Left lobe of liver (tissue), 2 donors: ENCODE data around the gene CNOT6L. TPM values are rescaled to one million over a fixed set of nuclear protein-coding genes. Genes with fewer than 3 reads are reported as not detected.
"Not testable (repeated sequence)": the region's sequence is repeated elsewhere in the genome, so short reads cannot be mapped to it uniquely, and the experiment has no call there.

ENCODE experiments used
- ATAC-seq: fragments of 200-7000 bp; cut with Tn5 transposase; one replicate; pipeline ENCODE4 v1.9.1; 2020; ENCODE audit warnings: mild to moderate bottlenecking, moderate library complexity
- DNase-seq: peaks from one replicate; pipeline ENCODE4 v3.0.0-alpha.2; 2020; ENCODE audit warnings: low spot score
- total RNA-seq: library from RNA; stranded (reverse); gene quantifications from one replicate; pipeline ENCODE4 v1.2.1, GENCODE V29; 2021
- donor health status: DM: no; HTN: no; CAD: no; lungs with moderate emphysema.
- donor health status: DM: no; HTN: yes; CAD: no.

Gene CNOT6L
- total RNA-seq: 20.5 TPM

DNA sequence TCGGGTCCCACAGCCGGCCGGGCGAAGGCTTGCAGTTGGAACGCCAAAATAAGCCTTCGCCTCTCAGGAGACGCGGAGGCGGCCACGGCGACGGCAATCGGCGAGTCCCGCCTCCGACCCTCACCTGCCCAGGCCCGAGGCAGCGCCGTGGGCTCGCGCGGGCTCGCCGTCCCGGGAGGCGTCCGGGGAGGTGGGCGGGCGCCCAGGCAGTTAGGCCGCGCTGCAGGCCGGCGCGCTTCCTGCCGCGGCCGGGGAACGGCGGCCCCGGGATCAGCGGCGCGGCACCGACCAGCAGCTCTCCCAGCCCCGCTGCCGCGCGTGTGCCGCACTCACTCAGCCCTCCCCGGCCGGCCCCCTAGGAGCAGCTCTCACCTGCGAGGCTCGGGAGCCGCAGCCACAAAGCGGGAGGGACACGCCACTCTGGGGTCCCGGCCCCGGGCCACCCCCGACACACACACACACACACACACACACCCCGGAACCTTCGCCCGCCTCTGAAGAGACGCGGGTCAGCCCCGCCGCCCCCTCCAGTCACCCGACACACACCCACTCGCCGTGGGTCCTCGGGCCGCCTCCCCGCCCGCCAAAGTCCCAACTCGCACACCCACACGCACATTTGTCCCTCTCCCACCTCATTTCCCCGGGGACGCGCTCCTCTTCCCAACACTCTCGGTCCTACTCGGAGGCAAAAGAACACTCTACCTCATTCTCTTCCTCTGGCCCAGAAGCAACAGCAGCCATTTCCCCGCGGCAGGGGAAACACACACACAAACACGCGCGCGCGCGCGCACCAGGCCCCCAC lies at the start of gene CNOT6L:
TSS of gene CNOT6L (minus strand) at position 767 of the 802 bp plus-strand sequence. CDS start at position 707, 60 bp downstream.
- peak; percentile 73 for ATAC-seq
- DNase-seq: peak; percentile 82

DNA sequence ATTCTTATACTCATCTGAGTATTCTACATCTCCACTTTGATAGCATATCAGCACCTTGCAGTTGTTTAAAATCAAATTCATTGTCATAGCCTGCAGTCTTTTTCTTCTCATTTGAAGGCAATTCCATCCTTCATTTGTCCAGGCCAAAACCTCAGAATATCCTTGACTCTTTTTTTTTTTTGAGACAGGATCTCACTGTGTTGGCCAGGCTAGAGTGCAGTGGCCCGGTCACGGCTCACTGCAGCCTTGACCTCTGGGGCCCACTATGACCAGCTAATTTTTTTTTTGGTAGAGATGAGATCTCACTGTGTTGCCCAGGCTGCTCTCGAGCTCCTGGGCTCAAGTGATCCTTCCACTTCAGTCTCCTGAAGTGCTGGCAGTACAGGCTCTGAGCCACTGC lies 46.1 kb upstream of the CNOT6L start:
- no peak for ATAC-seq

DNA sequence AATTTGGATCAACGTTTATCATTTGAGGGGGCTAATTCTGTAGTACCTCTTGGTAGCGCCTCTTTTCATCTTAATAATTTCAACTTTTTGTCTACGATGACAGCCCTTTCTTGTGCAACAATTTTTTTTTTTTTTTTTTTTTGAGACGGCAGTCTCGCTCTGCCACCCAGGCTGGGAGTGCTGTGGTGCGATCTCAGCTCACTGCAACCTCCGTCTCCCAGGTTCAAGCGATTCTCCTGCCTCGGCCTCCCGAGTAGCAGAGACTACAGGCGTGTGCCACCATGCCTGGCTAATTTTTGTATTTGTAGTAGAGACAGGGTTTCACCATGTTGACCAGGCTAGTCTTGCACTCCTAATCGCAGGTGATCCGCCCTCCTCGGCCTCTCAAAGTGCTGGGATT lies 44.2 kb upstream of the CNOT6L start:
- not testable (repeated sequence) for DNase-seq, ATAC-seq

More for the DNA sequence above, 46.1 kb upstream of the CNOT6L start:
- no peak for DNase-seq

DNA sequence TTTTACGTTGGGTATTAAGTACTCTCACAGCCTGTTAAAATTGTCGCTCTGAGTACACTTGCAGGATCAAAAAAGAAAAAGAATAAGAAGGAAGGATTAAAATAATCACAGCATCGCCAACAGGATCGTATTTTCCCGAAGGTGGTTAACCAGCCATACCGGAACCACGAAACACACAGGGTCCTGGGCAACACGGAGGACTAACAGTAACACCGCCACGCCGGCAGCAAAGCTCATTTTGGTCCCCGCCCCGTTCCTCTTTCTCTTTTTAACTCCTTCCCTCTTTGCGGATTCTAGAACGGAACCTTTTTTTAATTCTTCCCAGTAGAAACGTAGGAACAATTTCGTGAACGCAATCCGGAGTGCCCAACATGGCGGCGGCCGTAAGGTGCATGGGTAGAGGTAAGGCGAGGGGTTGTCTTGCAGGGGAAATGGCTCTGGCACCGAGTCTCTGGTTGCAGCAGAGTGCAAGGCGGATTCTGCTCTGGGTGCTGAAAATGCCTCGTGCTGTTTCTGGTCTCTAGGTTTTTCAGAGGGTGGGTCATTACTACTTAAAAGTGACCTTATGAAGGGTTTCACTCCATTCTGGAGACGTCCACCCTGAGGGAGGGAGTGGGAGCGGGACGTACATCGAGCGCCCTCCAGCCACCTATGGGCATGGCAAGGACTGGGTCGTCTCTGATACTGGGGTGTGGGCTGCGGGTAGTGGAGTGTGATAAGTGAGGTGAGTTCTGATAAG lies 43.5 kb upstream of the CNOT6L start, which contains the start of gene MRPL1:
TSS of gene MRPL1 (plus strand) at position 353 of the 739 bp plus-strand sequence. CDS start at position 372, 19 bp downstream.
- peak; percentile 90 for DNase-seq
- ATAC-seq: peak; percentile 97

DNA sequence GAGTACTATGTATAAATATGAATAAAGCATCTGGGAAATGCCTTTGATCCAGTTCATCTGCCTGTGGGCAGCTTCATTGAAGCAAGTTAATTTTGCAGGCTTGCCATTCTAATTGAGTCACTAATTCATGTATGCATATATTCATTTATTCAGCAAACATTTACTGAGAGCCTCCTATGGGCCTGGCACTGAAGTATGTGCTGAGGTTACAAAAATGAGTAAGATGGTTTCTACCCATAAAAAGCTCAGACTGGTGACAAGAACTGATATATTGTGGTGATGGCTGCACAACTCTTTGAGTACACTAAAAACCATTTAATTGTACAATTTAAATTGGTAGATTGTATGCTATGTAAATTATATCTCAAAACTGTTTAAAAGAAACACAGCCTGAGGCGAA lies 42.3 kb upstream of the CNOT6L start:
- DNase-seq: no peak
- ATAC-seq: no peak

DNA sequence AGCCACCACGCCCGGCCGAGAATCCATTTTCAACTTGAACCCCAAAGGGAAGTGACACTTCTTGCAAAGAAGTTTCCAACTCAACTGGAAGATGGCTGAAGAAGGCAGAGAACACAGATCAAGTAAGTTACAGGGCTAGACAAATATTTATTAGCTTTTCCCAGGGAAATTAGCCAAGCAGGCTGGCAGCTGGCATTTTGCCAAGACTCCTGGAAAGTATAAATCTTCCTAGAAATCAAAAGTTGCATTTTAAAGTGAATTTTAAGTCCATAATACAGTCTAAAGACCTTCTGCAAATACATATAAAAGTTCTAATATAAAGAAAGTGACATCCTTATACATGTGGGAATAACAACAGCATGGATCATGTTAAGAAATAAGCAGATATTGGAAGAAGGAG lies 40.1 kb upstream of the CNOT6L start:
- DNase-seq (no peak), ATAC-seq (no peak)

DNA sequence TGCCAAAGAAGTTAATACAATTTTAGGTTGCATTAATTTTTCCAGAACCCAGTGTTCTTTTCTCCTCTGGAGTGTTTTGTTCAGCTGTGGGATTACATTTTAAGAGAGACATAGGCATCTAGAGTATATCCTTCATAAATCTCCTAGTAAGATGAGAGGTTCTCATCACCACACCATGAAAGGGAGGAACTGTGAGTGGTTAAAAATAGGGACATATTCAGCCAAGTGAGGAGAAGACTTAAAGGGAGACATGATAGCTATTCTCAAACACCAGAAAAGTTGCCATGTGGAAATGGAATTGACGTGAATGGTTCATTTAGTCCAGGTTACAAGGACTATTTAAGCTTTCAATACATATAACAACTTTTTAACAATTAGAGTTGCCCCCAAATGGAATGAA lies 37.0 kb upstream of the CNOT6L start:
- no peak for ATAC-seq
- no peak for DNase-seq

DNA sequence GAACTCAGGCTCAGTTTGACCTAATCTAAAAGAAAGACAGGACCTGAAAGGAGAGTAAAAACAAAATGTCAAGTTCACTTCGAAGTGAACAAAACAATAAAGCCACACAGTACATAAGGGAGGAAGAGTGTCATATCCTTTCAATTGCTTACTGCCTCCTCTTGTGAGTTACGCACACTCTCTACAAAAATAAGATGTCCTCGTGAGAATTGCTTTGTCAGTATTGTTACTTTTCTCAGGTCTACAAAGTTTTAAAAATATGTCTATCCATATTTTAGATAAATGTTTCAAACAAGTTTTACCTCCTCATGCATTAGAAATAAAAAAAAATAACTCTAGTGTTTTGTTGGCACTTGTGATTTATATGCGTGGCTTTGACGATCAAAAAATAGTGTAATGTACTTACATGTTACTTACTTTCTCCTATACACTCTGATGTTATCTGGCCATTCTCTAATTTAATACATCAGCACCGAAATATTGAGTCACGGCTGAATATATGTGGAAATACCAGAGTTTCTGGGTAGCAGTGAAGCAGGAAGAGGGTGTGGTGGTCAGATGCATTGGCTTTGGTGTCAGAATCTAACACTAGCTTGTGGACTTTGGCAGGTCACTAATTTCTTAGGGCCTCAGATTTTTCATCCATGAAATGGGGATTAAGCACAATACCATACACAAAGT lies 35.4 kb upstream of the CNOT6L start:
- DNase-seq: no peak
- peak; percentile 41 for ATAC-seq

DNA sequence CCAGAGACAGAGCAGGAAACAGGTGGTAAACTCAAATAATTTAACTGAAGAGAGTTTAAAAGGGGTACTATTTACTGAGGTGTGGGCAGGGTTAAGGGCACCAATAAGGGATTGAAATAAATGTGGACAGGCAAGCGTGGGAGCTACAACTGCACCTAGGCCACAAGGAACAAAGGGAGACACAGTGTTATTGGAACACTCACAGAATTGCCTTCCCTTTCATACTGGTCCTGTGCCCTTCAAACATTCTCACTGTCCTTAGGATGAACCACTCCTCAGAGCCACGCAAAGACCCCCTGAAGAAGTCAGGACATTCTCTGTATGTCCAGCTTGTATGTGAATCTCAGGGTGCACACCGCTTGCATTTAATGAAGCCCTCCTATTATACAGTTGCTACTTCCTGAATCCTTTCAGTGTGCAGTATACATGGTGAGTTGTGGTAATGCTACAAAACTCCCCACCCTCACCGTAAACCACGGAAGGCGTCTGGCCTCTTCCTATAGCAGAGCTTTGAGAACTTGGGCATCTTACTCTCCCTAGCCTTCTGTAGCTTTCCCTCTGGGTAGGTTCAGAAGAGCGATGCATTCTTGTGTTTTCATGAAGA lies 33.8 kb upstream of the CNOT6L start:
- no peak for DNase-seq
- no peak for ATAC-seq

DNA sequence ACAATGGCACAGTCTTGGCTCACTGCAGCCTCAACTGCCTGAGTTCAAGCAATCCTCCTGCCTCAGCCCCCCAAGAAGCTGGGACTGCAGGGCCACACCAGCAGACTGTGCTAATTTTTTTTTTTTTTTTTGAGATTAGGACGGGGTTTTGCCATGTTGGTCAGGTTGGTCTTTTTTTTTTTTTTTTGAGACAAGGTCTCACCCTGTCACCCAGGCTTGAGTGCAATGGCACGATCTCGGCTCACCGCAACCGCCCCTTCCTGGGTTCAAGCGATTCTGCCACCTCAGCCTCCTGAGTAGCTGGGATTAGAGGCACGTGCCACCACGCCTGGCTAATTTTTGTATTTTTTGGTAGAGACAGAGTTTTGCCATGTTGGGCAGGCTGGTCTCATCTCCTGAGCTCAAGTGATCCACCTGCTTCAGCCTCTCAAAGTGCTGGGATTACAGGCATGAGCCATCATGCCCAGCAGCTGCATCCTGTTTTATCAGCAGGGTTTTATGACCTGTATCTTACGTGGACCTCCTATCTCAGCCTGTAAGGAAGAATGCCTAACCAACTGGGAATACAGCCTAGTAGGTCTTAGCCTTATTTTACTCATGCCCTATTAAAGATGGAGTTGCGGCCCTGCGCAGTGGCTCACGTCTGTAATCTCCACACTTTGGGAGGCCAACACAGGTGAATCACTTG lies 30.3 kb upstream of the CNOT6L start:
- no peak for ATAC-seq
- DNase-seq: no peak

DNA sequence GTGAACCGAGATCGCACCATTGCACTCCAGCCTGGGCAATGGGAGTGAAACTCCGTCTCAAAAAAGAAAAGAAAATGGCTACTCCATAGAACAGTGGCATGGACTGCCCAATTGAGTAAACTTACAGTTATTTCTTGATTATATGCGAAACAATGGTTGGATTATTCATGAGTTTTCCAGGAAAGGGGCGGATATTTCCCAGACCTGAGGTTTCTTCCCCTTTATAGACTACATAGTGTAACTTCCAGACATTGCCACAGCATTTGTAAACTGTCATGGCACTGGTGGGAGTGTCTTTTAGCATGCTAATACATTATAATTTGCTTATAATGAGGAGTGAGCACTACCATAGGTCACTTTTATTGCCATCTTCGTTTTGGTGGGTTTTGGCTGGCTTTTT lies 29.3 kb upstream of the CNOT6L start:
- no peak for DNase-seq
- no peak for ATAC-seq

DNA sequence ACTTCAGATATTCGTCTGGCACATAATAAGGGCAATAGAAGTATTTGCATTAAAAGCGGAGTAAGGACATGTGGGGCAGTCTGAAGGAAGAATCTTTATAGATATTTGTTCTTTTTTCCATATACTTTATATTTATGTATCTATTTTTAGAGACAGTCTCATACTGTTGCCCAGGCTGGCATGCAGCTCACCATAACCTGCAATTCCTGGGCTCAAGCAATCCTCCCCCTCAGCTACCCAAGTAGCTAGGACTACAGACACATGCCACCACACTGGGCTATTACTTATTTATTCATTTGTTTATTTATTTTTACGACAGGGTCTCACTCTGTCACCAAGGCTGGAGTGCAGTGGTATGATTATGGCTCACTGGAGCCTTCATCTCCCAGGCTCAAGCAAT lies 26.8 kb upstream of the CNOT6L start:
- ATAC-seq (no peak), DNase-seq (no peak)

DNA sequence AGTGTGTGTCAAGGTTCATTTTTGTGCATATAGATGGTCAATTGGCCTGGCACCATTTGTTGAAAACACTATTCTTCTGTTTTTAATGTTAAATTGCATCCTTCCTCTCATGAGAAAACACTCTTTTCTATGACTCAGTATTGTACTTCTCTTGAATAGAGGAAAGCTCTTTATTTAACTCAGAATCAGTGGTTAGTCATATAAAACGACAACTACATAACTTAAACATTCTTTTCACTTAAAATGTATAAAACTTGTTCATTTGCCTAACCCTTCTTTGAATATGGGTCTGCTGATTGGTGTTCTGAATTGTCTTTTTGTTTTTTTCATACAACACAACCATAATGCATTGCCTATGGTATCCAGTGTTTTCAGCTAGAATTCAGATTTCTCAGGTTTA lies 26.2 kb upstream of the CNOT6L start:
- DNase-seq: no peak
- ATAC-seq: no peak

DNA sequence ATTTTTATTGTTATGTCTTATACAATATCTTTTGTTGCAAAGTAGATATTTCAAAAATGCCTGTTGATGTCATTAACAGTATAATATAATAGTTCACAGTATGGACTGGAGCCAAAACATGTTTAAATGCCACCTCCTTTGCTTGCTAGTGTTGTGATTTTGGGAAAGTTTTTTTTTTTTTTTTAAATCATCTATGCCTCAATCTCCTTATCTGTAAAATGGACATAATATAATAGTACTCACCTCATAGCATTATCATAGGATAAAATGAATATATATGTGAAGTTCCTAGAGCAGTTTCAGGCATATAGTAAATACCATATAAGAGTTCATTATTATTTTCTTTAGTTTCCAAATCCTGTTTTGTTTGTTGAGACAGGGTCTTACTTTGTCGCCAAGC lies 25.2 kb upstream of the CNOT6L start:
- no peak for DNase-seq
- ATAC-seq: no peak

DNA sequence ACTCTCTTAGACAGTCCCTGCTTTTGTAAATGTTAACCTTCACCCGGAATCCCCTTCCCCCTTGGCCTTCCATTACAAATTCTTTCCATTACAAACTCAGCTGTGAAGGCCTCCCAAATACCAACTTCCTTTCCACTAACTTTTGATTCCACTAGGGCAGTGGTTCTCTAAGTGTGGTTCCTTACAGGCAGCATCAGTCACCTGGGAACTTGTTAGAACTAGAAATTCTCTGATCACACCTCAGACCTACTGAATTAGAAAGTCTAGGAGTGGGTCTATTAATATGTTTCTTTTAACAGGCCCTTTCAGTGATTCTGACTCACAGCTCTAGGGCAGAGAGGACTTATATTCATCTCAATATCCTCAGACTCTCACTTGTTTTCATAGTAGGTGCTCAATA lies 24.5 kb upstream of the CNOT6L start:
- DNase-seq (no peak), ATAC-seq (no peak)

DNA sequence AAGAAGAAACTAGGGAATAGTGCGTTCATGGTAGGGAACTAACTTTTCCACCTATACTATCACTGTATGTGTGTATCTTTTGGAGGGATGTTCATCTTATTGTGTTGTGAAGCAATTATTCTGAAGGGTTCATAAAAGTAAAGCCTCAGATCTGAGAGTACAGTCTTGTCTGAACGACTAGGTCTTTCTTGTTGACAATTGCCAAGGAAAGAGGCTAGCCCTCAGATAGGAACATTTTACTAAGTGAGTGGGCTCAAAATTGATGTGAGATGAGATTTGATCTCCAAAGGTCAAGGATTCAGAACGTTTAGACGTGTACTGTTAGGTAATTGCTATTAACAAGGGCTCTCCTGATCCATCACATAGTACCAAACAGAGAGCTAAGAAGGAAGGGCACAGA lies 15.2 kb upstream of the CNOT6L start:
- DNase-seq (no peak), ATAC-seq (no peak)

DNA sequence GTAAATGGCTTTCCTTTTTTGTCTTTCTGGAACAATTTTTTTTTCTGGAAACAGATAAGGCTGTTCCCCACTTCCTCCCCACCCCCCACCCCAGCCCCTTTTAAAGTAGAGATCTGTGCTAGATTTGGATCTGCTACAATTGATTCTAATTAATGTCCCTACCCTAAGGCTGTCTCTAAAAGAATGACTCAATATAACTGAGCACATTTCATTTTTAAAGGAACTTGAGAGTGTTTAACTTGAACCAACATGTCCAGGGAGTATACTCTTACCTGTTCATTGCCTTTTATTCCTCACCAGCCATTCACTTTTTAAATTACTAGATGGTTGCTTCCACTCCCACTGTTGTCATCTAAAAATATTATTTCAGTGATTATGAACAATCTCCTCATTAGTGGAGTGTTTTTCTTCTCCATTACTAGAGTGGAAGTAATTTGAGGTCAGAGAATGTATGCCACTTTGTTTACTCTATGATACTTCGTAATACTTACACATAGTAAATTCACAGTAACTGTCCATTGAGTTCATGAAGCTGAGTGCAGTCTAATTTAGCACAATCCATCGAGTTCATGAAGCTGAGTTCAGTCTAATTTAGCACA lies 14.1 kb upstream of the CNOT6L start:
- DNase-seq (no peak), ATAC-seq (no peak)

DNA sequence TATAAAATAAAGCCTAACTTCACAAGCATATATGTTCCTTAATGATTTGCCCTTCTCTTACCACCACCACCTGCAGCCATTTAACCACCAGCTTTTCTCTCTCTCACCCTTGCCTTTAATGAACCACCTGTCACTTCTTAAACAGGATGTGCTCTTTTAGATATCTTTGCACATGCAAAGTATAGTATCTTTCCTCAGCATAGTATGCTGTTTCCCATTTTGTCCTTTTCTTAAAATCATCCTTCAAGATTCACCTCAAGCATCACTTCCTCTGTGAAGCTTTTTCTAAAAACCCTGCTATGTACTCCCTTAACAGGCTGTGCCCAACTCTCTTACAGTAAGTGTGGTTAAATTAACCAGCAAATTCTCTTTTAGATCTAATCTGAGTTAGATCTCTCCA lies 8.2 kb upstream of the CNOT6L start:
- DNase-seq (no peak), ATAC-seq (no peak)

DNA sequence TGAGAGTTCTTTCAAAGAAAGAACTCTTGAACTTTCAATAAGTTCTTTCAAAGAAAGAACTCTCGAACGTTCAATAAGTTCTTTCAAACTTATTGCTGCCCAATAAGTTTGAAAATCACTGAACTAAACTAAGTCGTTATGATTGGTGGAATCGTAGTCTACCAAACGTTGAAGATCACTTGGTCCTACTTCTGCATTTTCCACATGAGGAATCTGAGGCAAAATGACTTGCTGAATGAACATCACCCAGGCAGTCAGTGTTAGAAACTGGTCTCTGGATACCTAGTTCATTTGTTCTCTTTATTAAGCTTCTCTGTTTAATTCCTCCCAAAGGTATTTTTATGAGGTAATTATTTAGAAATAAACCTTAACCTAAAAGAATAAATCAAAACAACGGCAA lies 7.1 kb upstream of the CNOT6L start:
- no peak for ATAC-seq

DNA sequence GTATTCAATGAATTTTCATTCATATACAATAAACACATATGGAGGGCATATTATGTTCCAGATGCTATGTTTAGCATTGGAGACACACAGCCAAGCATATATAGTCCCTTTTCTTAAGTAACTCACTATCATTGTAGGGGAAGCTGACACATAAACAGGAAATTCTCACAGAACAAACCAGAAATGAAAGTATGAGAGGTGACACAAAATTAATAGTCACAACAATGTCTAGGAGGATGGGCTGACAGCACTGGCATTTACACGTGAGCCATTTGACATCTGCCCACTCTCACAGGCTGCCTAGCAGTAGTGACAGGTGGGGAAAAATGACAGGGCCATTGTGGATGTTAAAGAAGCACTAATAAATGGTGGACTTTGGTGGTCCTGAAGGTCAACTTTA lies 2.6 kb upstream of the CNOT6L start:
- no peak for ATAC-seq

More for the DNA sequence above, 7.1 kb upstream of the CNOT6L start:
- no peak for DNase-seq

More for the DNA sequence above, 2.6 kb upstream of the CNOT6L start:
- DNase-seq: no peak
